GM21786 (cell line): ENCODE measurements around the gene PDZD7.

Source experiments
- ATAC-seq: cut with Tn5 transposase; IDR thresholded peaks from one replicate; pipeline ENCODE4 v1.9.1; 2021; ENCODE audit not compliant: unreplicated experiment

The PDZD7 gene

GRCh38 chr10:101020427-101021075 is 10.4 kb downstream of the PDZD7 start:
- no peak for ATAC-seq

GRCh38 chr10:101019440-101019703 is 11.6 kb downstream of the PDZD7 start:
- no peak for ATAC-seq

- peak; percentile 49 for ATAC-seq
Measured at GRCh38 chr10:101018600-101019439, 12.1 kb downstream of the PDZD7 start.

GRCh38 chr10:101018118-101018599 is 12.8 kb downstream of the PDZD7 start:
- no peak for ATAC-seq

DNA sequence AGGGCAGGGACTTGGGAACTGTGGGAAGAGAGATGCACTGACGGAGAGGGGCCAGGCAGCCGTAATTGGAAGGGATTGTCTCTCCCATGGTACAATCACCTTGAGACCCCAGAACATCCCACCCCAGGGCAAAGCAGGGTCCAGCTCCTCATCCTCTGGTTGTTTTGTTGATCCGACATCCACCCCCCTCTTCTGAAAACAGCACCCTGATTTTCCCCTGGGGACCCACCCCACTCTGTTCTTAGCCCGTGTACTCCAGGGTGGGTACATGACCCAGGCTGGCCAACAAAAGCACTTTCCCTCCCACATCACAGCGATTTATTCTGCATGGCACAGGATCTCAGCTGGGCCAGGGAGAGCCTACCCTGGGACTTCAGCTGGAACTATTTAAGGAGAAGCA is 14.1 kb downstream of the PDZD7 start:
- no peak for ATAC-seq

GRCh38 chr10:101015582-101015973 is 15.4 kb downstream of the PDZD7 start:
- ATAC-seq = no peak

- ATAC-seq = no peak
Measured at GRCh38 chr10:101014966-101015581, 15.9 kb downstream of the PDZD7 start.

GRCh38 chr10:101014230-101014884 is 16.6 kb downstream of the PDZD7 start:
- no peak for ATAC-seq

DNA sequence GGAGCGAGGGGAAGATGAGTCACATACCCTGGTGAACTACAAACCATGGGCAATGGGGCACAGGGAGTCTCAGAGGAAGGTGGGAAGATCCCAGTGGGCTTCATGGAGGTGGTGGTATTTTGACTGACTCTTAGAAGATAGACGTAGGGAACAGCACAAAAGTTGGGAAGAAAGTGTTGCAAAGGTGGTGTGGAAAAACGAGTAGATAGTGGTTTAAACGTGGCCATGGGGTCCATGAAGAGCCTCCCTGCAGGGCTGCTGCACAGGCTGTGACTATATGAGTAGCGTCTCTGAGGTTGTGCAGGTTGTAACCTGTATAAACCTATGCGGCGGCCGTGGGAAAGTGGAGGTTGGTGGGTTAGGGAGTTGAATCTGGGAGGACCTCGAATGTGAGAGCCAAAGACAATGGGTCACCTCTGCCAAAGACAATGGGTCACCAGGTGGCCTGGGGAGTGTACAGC is 17.5 kb downstream of the PDZD7 start:
- no peak for ATAC-seq

DNA sequence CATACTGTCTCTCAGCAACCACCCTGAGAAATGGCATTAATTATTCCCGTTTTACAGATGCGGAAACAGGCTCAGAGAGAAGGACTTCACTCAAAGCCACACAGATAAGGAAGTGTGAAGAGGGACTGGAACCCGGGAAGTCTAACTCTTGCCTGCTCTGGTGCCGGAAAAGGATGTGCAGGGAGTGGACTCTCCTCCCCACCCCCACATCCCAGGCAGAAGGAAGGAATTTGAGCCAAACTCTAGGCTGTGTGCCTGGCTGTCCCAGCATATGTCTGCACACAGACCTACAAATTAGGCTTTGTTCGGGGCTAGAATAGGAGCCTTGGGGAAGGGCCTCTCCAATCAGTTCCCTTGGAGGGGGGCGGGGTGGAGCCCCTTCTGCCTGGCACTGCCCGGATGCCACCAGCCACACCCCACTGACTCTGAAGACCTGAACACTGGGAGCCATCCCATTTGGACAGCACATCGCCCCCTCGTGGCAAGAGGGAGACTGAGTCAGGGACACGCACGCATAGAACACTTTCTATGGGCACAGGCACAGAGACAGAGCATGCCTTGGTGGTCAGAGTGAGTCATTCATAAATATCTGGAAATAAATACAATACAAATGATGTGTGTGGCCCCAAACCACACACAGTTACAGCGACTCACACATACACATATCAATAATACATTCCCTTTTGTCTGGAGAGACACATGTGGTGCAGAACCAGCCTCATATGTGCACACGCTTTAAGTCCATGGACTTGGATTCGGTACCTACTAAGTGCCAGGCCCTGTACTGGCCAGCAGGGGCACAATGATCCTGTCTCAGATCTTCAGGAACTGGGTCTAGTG is 18.2 kb downstream of the PDZD7 start:
- ATAC-seq = peak; percentile 85

DNA sequence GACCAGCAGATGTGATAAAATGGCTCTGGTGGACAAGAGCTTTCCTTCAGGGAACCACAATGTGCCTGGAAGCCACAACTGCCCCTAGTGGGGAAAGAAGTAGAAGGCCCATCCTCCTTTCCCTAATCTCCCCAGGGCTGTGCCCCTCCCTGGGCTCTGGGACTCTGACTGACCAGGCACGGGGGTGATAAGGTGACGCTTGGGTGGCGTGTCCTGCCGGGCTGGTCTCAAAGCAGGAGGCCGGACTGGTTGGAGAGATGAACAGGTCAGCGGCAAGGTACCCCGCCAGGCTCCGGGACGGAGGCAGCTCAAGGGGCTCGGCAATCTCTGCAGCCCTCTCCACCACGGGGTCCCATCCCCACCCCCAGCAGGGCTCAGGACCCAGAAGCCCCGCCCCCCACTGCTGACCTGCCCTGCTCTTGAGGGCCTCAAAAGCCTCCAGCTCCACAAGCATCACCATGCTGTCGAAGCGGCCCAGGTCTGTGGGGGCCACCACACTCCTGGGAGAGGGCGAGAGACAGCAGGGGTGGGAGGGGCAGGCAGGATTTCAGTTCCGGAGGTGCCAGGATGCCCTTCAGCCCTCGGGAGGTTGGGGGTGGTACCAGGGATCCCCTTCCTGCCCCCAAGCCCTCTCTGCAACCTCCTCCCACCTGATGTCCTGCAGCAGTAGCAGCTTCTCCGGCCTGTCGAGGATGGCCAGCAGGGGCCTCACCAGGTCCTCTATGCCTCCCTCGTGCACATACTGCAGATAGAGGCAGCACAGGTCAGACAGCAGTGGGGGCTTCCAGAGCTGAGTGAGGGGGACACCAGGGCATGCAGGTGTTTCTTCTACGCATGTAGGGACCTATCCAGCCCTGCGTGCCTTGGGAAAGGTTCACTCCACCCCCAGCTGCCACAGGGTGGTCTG is 19.2 kb downstream of the PDZD7 start:
- ATAC-seq = no peak

GRCh38 chr10:101010329-101010728 is 20.6 kb downstream of the PDZD7 start:
- no peak for ATAC-seq

DNA sequence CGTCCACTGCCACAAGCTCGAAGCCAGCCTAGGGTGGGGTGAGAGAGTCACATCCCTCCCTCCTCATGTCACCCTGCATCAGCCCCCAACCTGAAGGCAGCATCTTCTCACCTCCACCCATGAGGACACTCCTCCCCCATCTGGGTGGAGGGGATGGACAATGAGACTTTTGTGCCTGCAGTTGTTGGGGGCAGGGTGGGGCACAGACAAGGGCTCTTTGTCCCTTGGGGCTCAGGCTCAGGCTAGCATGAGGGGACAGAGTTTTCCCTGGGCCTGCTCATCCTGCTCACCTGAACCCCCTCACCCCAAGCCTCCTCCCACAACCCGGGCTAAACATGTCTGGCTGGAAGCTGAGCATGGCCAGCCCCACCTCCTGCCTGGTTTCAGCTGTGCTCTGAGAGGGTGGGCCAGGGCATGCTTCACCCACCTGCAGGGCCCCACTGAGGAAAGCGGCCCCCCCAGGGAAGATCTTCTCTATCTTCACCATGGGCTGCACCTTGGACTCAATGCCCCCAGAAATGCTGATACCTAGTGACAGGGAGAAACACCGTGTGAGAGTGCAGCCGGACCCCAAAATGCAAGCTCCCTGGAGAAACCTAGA is 22.0 kb downstream of the PDZD7 start:
- no peak for ATAC-seq

GRCh38 chr10:101007915-101008822 is 22.8 kb downstream of the PDZD7 start:
- no peak for ATAC-seq

- ATAC-seq = no peak
Measured at GRCh38 chr10:101007099-101007711, 23.7 kb downstream of the PDZD7 start.

DNA sequence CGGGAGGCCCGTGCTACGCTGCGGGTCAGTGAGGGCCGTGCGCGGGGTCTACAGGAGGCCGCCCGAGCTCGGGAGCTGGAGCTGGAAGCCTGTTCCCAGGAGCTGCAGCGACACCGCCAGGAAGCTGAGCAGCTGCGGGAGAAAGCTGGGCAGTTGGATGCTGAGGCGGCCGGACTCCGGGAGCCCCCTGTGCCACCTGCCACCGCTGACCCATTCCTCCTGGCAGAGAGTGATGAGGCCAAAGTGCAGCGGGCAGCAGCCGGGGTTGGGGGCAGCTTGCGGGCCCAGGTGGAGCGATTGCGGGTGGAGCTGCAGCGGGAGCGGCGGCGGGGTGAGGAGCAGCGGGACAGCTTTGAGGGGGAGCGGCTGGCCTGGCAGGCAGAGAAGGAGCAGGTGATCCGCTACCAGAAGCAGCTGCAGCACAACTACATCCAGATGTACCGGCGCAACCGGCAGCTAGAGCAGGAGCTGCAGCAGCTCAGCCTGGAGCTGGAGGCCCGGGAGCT is 24.3 kb downstream of the PDZD7 start:
- ATAC-seq = no peak

- no peak for ATAC-seq
Measured at GRCh38 chr10:101005869-101006567, 24.9 kb downstream of the PDZD7 start.
